ENCODE results near the gene TAX1BP1. TPM values are rescaled to one million over a fixed set of nuclear protein-coding genes. Genes with fewer than 3 reads are reported as not detected.

The TAX1BP1 gene
- total RNA-seq, 1 donor from 2014 or later: 83.6 TPM

DNA sequence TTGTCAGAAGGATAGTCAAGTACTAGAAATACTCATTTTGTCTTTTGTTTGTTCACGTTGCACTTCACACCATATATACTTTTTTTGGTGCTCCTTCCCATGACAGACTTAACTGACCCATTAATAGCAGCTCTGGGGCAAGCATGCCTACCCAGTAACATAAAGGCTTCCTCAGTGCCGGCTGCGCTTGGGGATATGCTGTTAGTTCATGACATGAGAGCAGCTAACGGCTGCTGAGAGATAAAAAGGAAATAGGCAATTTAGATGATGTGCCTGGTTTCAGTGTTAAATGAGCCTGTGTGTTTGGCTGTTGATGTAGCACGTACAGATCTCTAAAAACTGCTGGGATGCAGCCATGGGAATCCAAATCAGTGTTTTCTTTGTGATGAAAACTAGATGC lies 86.4 kb downstream of the TAX1BP1 start:
- Histone ChIP-seq H3K4me3 (ENCODE audit: low read depth, low read length) (no peak overlapping the region), H3K36me3 (ENCODE audit: control insufficient read depth, insufficient read depth, low read length) (no peaks in the 10 kb centered on the region), H3K27me3 (ENCODE audit: control insufficient read depth, insufficient read depth, low read length) (no peaks in the 10 kb centered on the region)
- TF ChIP-seq, protein P1, sequence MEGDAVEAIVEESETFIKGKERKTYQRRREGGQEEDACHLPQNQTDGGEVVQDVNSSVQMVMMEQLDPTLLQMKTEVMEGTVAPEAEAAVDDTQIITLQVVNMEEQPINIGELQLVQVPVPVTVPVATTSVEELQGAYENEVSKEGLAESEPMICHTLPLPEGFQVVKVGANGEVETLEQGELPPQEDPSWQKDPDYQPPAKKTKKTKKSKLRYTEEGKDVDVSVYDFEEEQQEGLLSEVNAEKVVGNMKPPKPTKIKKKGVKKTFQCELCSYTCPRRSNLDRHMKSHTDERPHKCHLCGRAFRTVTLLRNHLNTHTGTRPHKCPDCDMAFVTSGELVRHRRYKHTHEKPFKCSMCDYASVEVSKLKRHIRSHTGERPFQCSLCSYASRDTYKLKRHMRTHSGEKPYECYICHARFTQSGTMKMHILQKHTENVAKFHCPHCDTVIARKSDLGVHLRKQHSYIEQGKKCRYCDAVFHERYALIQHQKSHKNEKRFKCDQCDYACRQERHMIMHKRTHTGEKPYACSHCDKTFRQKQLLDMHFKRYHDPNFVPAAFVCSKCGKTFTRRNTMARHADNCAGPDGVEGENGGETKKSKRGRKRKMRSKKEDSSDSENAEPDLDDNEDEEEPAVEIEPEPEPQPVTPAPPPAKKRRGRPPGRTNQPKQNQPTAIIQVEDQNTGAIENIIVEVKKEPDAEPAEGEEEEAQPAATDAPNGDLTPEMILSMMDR (IDR thresholded peaks at IDR 0.05; ENCODE audit: insufficient read depth, low read length, poor library complexity, severe bottlenecking): no peak
- no peak for DNase-seq (ENCODE audit: low read depth)

DNA sequence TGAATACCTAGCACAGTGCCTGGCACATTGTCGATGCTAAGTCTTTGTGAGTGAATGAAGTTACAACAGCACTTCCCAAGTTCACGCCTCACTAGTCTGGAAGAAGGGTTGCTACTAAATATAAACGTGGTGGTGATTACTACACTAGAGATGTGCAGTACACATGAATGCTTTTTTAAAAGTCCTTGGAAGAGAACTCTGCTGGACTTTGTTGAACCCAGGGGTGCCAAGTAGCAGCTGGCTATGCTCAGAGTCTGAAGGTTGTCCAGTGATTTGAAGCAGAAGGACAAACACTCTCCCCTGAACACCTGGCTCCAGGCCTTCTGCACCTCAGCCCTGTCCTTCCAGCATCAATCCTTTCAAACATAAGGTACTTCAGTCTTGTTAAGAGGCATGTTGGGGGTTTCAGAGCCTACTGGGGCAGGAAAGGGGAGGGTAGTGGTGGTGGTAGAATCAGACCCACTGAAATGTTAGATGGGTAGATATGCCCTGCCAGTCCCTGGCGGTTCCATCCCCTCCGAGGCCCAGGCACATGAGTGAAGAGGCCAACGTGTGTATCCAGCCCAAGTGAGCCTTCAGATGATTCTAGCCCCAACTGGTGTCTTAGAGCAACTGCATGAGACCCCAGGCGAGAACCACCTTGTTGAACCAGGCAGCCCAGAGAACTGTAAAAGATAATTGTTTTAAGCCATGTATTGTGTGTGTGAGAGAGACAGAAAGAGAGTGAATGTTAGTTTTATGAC lies 94.4 kb downstream of the TAX1BP1 start:
- no peak for DNase-seq (ENCODE audit: low read depth)
- no peaks in the 10 kb centered on the region for H3K36me3 ChIP-seq (ENCODE audit: control insufficient read depth, insufficient read depth, low read length)
- TF ChIP-seq, protein P1 (IDR thresholded peaks at IDR 0.05; ENCODE audit: insufficient read depth, low read length, poor library complexity, severe bottlenecking): no peak

DNA sequence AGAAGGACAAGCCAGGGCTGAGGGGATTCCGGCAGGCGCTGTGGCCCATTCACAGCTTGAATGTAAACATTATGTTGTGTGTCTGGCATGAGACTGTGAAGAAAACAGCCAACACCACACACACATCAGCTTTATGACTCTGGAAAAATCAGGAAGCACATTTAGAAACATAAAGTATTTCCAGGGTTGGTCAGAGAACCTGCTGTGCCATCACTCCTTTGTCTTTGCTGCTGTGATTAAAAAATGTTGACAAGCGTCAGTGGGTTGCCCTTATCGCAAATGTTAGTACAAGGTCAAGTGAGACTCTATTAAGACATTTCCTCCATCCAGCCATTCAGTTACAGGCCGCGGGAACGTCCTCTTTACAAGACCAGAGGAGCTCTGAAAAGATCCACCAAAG lies 95.4 kb downstream of the TAX1BP1 start:
- no peak for DNase-seq (ENCODE audit: low read depth)
- no peaks in the 10 kb centered on the region for H3K27me3 ChIP-seq (ENCODE audit: control insufficient read depth, insufficient read depth, low read length)
- TF ChIP-seq, protein P1 (IDR thresholded peaks at IDR 0.05; ENCODE audit: insufficient read depth, low read length, poor library complexity, severe bottlenecking): no peak
- H3K36me3 ChIP-seq (ENCODE audit: control insufficient read depth, insufficient read depth, low read length): no peaks in the 10 kb centered on the region
- no peak overlapping the region for H3K4me3 ChIP-seq (ENCODE audit: low read depth, low read length)

More for the DNA sequence above, 94.4 kb downstream of the TAX1BP1 start:
- Histone ChIP-seq H3K27me3 (ENCODE audit: control insufficient read depth, insufficient read depth, low read length) (no peaks in the 10 kb centered on the region), H3K4me3 (ENCODE audit: low read depth, low read length) (no peak overlapping the region)

DNA sequence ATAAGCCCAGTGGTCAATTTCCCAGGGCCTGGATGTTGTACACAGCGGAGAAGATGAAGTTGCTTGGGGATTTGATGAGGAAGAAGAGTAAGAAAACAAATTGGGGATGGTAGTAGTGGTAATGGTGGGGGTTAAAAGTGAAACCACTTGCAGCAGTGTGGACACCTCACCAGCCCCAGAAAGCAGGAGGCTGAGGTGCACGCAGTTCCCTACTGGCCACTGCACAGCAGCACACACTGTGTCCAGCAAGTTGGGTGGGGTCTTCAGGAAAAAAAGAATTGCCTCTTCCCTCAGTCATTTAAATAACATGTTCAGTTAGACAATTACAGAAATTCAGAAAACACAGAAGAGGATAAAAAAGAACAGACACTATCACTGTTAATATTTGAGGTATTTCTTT lies 96.6 kb downstream of the TAX1BP1 start:
- TF ChIP-seq, protein P1 (IDR thresholded peaks at IDR 0.05; ENCODE audit: insufficient read depth, low read length, poor library complexity, severe bottlenecking): no peak
- no peak overlapping the region for H3K4me3 ChIP-seq (ENCODE audit: low read depth, low read length)
- no peak for DNase-seq (ENCODE audit: low read depth)
- no peaks in the 10 kb centered on the region for H3K36me3 ChIP-seq (ENCODE audit: control insufficient read depth, insufficient read depth, low read length)
- no peaks in the 10 kb centered on the region for H3K27me3 ChIP-seq (ENCODE audit: control insufficient read depth, insufficient read depth, low read length)

DNA sequence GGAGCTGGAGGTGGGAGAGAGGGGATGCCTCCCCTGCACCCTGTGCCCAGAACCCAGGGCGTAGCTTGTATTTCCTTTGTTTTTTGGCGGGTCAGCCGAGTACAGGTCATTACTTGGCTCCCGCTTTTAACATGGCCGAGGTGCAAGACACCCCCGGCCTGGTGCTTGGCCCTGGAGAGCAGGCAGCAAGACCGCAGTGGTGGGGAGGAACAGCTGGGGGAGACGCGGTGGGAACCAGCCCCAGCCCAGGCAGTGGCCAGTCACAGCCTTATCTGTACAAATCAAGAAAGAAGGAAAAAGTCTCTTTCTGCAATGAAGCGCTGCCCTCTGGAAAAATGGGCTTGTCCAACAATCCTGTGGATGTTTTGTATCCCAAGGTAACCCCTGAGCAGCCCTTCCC lies 99.1 kb downstream of the TAX1BP1 start:
- Histone ChIP-seq H3K27me3 (ENCODE audit: control insufficient read depth, insufficient read depth, low read length) (no peaks in the 10 kb centered on the region), H3K4me3 (ENCODE audit: low read depth, low read length) (no peak overlapping the region), H3K36me3 (ENCODE audit: control insufficient read depth, insufficient read depth, low read length) (no peaks in the 10 kb centered on the region)
- DNase-seq (ENCODE audit: low read depth): no peak
- TF ChIP-seq, protein P1 (IDR thresholded peaks at IDR 0.05; ENCODE audit: insufficient read depth, low read length, poor library complexity, severe bottlenecking): no peak

DNA sequence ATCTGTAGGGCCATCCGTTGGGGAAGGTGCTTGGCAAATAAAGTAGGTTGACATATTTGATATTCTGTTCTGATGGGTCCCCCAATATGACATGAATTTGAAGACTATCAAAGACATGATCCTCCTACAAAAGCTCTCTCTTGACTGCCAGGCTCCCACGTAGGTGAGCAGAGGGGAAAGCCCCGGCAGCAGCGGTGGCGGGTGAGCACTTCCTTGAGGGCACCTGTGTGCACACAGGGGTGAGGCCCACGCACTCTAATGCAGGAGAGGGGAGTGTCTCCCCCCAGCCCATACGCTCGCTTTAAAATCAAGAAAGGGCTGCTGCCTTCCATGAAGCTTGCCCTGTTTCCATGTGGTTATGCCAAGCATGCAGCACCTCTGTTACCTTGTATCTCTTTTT lies 100.4 kb downstream of the TAX1BP1 start:
- TF ChIP-seq, protein P1 (IDR thresholded peaks at IDR 0.05; ENCODE audit: insufficient read depth, low read length, poor library complexity, severe bottlenecking): no peak
- H3K36me3 ChIP-seq (ENCODE audit: control insufficient read depth, insufficient read depth, low read length): no peaks in the 10 kb centered on the region
- H3K27me3 ChIP-seq (ENCODE audit: control insufficient read depth, insufficient read depth, low read length): no peaks in the 10 kb centered on the region
- DNase-seq (ENCODE audit: low read depth): no peak
- no peak overlapping the region for H3K4me3 ChIP-seq (ENCODE audit: low read depth, low read length)

All from kidney epithelial cell (primary cell).